ENCODE results near the gene PAPOLB. TPM values are rescaled to one million over a fixed set of nuclear protein-coding genes. Genes with fewer than 3 reads are reported as not detected.

PAPOLB gene
- total and polyA plus RNA-seq, 2 donors (not counting 3 experiments of a cell fraction or from before 2014, with no cell fraction given): 0.07 TPM; not detected in 1

GRCh38 chr7:4878336-4879335 lies 16.8 kb upstream of the PAPOLB start:
- BruUV-seq (replicated peaks): no TSS peak
- Histone ChIP-seq H4K20me1 (replicated peaks; ENCODE audit: control insufficient read depth, extremely low read depth, insufficient read depth, low read length) (no peaks in the 10 kb centered on the region), H3K27me3 (ENCODE audit: control insufficient read depth in 2 of 2, insufficient read depth in 2 of 2, low read length in 2 of 2) (no peaks in the 10 kb centered on the region), H2AFZ (ENCODE audit: low read depth, low read length) (no peak overlapping the region), H3K9me1 (replicated peaks; ENCODE audit: control insufficient read depth, extremely low read depth, insufficient read depth, low read length) (no peaks in the 10 kb centered on the region), H3K9me3 (replicated peaks; ENCODE audit: control insufficient read depth, insufficient read depth, low read length) (no peaks in the 10 kb centered on the region), H3K79me2 (ENCODE audit: control insufficient read depth, insufficient read depth, low read length) (no peaks in the 10 kb centered on the region), H3K9ac (replicated peaks; ENCODE audit: extremely low read depth, insufficient read depth, low read length) (no peak overlapping the region), H3K27ac (ENCODE audit: insufficient read depth, low read depth, low read length) (no peak overlapping the region), H3K4me2 (ENCODE audit: insufficient read depth, low read length) (no peak overlapping the region), H3K4me3 (replicated peaks in 1 of 3; ENCODE audit: insufficient read depth in 1 of 3, low read depth in 1 of 3, low read length in 3 of 3) (no peak overlapping the region), H3K4me1 (ENCODE audit: control insufficient read depth, extremely low read depth, insufficient read depth, low read length) (peaks cover 8% of the 10 kb centered on the region), H3K36me3 (ENCODE audit: control insufficient read depth in 2 of 2, extremely low read depth in 1 of 2, insufficient read depth in 2 of 2, low read length in 2 of 2) (no peaks in the 10 kb centered on the region)
- DNase-seq (ENCODE audit: low read depth, low spot score): no peak
- TF ChIP-seq CTCF (IDR thresholded peaks at IDR 0.05; ENCODE audit: extremely low read depth in 1 of 2, insufficient read depth in 1 of 2, low read depth in 1 of 2, low read length in 2 of 2): no peak
- no peak for TF ChIP-seq GATA2 (IDR thresholded peaks at IDR 0.05; ENCODE audit: insufficient read depth, insufficient read length, low read depth, low read length)
- no peak for TF ChIP-seq FOS (IDR thresholded peaks at IDR 0.05; ENCODE audit: borderline replicate concordance, insufficient read depth, low read length)
- no peak for TF ChIP-seq JUN (IDR thresholded peaks at IDR 0.05; ENCODE audit: borderline replicate concordance, insufficient read depth, insufficient read length, low read depth)
- no peak for TF ChIP-seq POLR2AphosphoS5 (IDR thresholded peaks at IDR 0.05; ENCODE audit: insufficient read depth, low read depth, low read length)
- no peak for TF ChIP-seq MAX (IDR thresholded peaks at IDR 0.05; ENCODE audit: insufficient read depth, insufficient read length)
- TF ChIP-seq POLR2A (IDR thresholded peaks at IDR 0.05; ENCODE audit: low read depth, low read length): no peak
- no peak for TF ChIP-seq MYC (IDR thresholded peaks at IDR 0.05; ENCODE audit: low read depth, low read length)
- TF ChIP-seq EZH2 (IDR thresholded peaks at IDR 0.05; ENCODE audit: borderline replicate concordance, low read depth, low read length, severe bottlenecking): no peak
- no peak for FAIRE-seq
- dilution Hi-C loops (cut with MboI; ENCODE audit: extremely low pct_ligation_motif_present, low sequenced_read_pairs): no loop called here
- POLR2A ChIA-PET: no interaction called here
- CTCF ChIA-PET: no interaction called here
- intact Hi-C loops (cut with micrococcal nuclease): no loop called here
